HG03045 (cell line): ENCODE results near the gene CIDEC.
"Not testable (repeated sequence)": the region's sequence is repeated elsewhere in the genome, so short reads cannot be mapped to it uniquely, and the experiment has no call there.

Source experiments
- ATAC-seq: cut with Tn5 transposase; IDR thresholded peaks from one replicate; pipeline ENCODE4 v1.9.1; 2021; ENCODE audit warnings: mild to moderate bottlenecking, moderate library complexity; ENCODE audit not compliant: unreplicated experiment

Gene CIDEC

GRCh38 chr3:9902372-9903237 is 22.6 kb upstream of the CIDEC start, which contains the start of gene IL17RE:
TSS of gene IL17RE (plus strand) at chr3:9902848. CDS start at chr3:9902933, 85 bp downstream.
- ATAC-seq = no peak

- no peak for ATAC-seq
Measured at GRCh38 chr3:9901967-9902366, 21.9 kb upstream of the CIDEC start.

GRCh38 chr3:9900965-9901415 is 20.9 kb upstream of the CIDEC start:
- not testable (repeated sequence) for ATAC-seq

GRCh38 chr3:9899289-9899791 is 19.3 kb upstream of the CIDEC start:
- ATAC-seq = no peak

GRCh38 chr3:9898467-9899241 is 18.6 kb upstream of the CIDEC start:
- ATAC-seq = no peak

GRCh38 chr3:9897408-9898372 is 17.6 kb upstream of the CIDEC start:
- ATAC-seq = no peak

- not testable (repeated sequence) for ATAC-seq
Measured at GRCh38 chr3:9896755-9897407, 16.8 kb upstream of the CIDEC start.

GRCh38 chr3:9895715-9896114 is 15.7 kb upstream of the CIDEC start:
- ATAC-seq = not testable (repeated sequence)

GRCh38 chr3:9893739-9894138 is 13.7 kb upstream of the CIDEC start:
- ATAC-seq = no peak

GRCh38 chr3:9891072-9891622 is 11.1 kb upstream of the CIDEC start:
- ATAC-seq = no peak

GRCh38 chr3:9890249-9891071 is 10.4 kb upstream of the CIDEC start, which contains the start of gene JAGN1:
TSS of gene JAGN1 (plus strand) at chr3:9890610. CDS start at chr3:9890723, 113 bp downstream.
- peak; percentile 87 for ATAC-seq

GRCh38 chr3:9889405-9889804 is 9.4 kb upstream of the CIDEC start:
- no peak for ATAC-seq

- no peak for ATAC-seq
Measured at GRCh38 chr3:9888540-9888939, 8.5 kb upstream of the CIDEC start.

- no peak for ATAC-seq
Measured at GRCh38 chr3:9887480-9887879, 7.4 kb upstream of the CIDEC start.

GRCh38 chr3:9886328-9886727 is 6.3 kb upstream of the CIDEC start:
- ATAC-seq = no peak

GRCh38 chr3:9884555-9885165 is 4.6 kb upstream of the CIDEC start:
- ATAC-seq = no peak

- ATAC-seq = no peak
Measured at GRCh38 chr3:9883706-9884554, 3.9 kb upstream of the CIDEC start.
